ENCODE data around the gene VOPP1.

- TF ChIP-seq CTCF (IDR thresholded peaks at IDR 0.05) = no peak
- no peak for TF ChIP-seq POLR2A (IDR thresholded peaks at IDR 0.05)
These were observed 64.6 kb downstream of the VOPP1 start for GRCh38 chr7:55507743-55508142.
